Stimulated activated CD4-positive, alpha-beta T cell treated with anti-CD3 and anti-CD28 coated beads, TNF-alpha, amount 100 ng/mL, for 48 hours (primary cell): ENCODE data around the gene SLC8B1.
A peak's percentile ranks its signal among the peaks of the same experiment; 100 is the strongest.

Experiments used
- DNase-seq, 3 donors: peaks; one replicate each; pipeline ENCODE4 v3.0.0-alpha.2; 2020; ENCODE audit warnings: low read depth in 3 of 3

The SLC8B1 gene

GRCh38 chr12:113295886-113296556, 38.9 kb downstream of the SLC8B1 start:
- no peak for DNase-seq

- DNase-seq, result no peak
These were observed 41.8 kb downstream of the SLC8B1 start for GRCh38 chr12:113293100-113293499.

GRCh38 chr12:113292547-113292946, 42.4 kb downstream of the SLC8B1 start:
- no peak for DNase-seq

- DNase-seq, result no peak
These were observed 42.8 kb downstream of the SLC8B1 start for GRCh38 chr12:113292091-113292490.

GRCh38 chr12:113291586-113291985, 43.3 kb downstream of the SLC8B1 start:
- no peak for DNase-seq

- DNase-seq, result no peak
These were observed 44.4 kb downstream of the SLC8B1 start for GRCh38 chr12:113290506-113290905.

GRCh38 chr12:113289361-113289760, 45.5 kb downstream of the SLC8B1 start:
- DNase-seq, result no peak

- no peak for DNase-seq
These were observed 47.0 kb downstream of the SLC8B1 start for GRCh38 chr12:113287899-113288282.

- DNase-seq, result no peak
These were observed 47.6 kb downstream of the SLC8B1 start for GRCh38 chr12:113287146-113287898.

GRCh38 chr12:113286712-113287111, 48.2 kb downstream of the SLC8B1 start:
- DNase-seq, result no peak

- no peak for DNase-seq
These were observed 49.0 kb downstream of the SLC8B1 start for GRCh38 chr12:113285679-113286610.

GRCh38 chr12:113284751-113285150, 50.2 kb downstream of the SLC8B1 start:
- DNase-seq, result no peak

GRCh38 chr12:113278633-113279032, 56.3 kb downstream of the SLC8B1 start:
- DNase-seq, result no peak

GRCh38 chr12:113278141-113278540, 56.8 kb downstream of the SLC8B1 start:
- DNase-seq, result no peak

- DNase-seq, result no peak
These were observed 57.4 kb downstream of the SLC8B1 start for GRCh38 chr12:113277511-113277910.

- no peak for DNase-seq
These were observed 57.9 kb downstream of the SLC8B1 start for GRCh38 chr12:113276946-113277500.

- no peak for DNase-seq
These were observed 58.6 kb downstream of the SLC8B1 start for GRCh38 chr12:113276306-113276705.

- DNase-seq, result no peak
These were observed 60.1 kb downstream of the SLC8B1 start for GRCh38 chr12:113274848-113275247.

GRCh38 chr12:113273053-113273725, 61.7 kb downstream of the SLC8B1 start:
- DNase-seq, result no peak

- peak in 1 of 3 donors; percentile 41 for DNase-seq
These were observed 62.9 kb downstream of the SLC8B1 start for GRCh38 chr12:113271853-113272561.

GRCh38 chr12:113271466-113271852, 63.5 kb downstream of the SLC8B1 start:
- DNase-seq, result no peak
